NCI-H1105 treated with DMSO at 0.1 percent for 48 hours (cell line): ENCODE measurements around the gene USP47.

Experiments used
- DNase-seq: peaks from one replicate; lab custom pipeline; 2025; lab: John Stamatoyannopoulos, UW

The USP47 gene

GRCh38 chr11:11867720-11868119, 25.9 kb downstream of the USP47 start:
- no peak for DNase-seq

GRCh38 chr11:11871991-11872401, 30.2 kb downstream of the USP47 start:
- no peak for DNase-seq

GRCh38 chr11:11876458-11876857, 34.7 kb downstream of the USP47 start:
- no peak for DNase-seq

- DNase-seq = no peak
Observed at GRCh38 chr11:11880179-11880578, 38.4 kb downstream of the USP47 start.

- DNase-seq = no peak
Observed at GRCh38 chr11:11882539-11882938, 40.8 kb downstream of the USP47 start.

GRCh38 chr11:11884351-11884750, 42.6 kb downstream of the USP47 start:
- DNase-seq = no peak

GRCh38 chr11:11884774-11885481, 43.2 kb downstream of the USP47 start:
- DNase-seq = no peak

GRCh38 chr11:11894486-11894885, 52.7 kb downstream of the USP47 start:
- no peak for DNase-seq

GRCh38 chr11:11895672-11896071, 53.9 kb downstream of the USP47 start:
- DNase-seq = no peak

- no peak for DNase-seq
Observed at GRCh38 chr11:11898648-11899047, 56.9 kb downstream of the USP47 start.

GRCh38 chr11:11899401-11899800, 57.6 kb downstream of the USP47 start:
- DNase-seq = no peak

GRCh38 chr11:11901929-11902328, 60.2 kb downstream of the USP47 start:
- DNase-seq = no peak

GRCh38 chr11:11909727-11910126, 68.0 kb downstream of the USP47 start:
- DNase-seq = no peak

- no peak for DNase-seq
Observed at GRCh38 chr11:11910541-11910940, 68.8 kb downstream of the USP47 start.

- DNase-seq = no peak
Observed at GRCh38 chr11:11913395-11913794, 71.6 kb downstream of the USP47 start.

- no peak for DNase-seq
Observed at GRCh38 chr11:11915625-11916024, 73.9 kb downstream of the USP47 start.

GRCh38 chr11:11916981-11917399, 75.2 kb downstream of the USP47 start:
- no peak for DNase-seq

- DNase-seq = no peak
Observed at GRCh38 chr11:11923828-11924227, 82.1 kb downstream of the USP47 start.

GRCh38 chr11:11929920-11930319, 88.1 kb downstream of the USP47 start:
- DNase-seq = no peak

GRCh38 chr11:11931461-11932055, 89.8 kb downstream of the USP47 start:
- DNase-seq = peak; percentile 13

- no peak for DNase-seq
Observed at GRCh38 chr11:11935536-11935935, 93.8 kb downstream of the USP47 start.

- no peak for DNase-seq
Observed at GRCh38 chr11:11937433-11937832, 95.7 kb downstream of the USP47 start.

- DNase-seq = no peak
Observed at GRCh38 chr11:11937957-11938356, 96.2 kb downstream of the USP47 start.

- no peak for DNase-seq
Observed at GRCh38 chr11:11940551-11940950, 98.8 kb downstream of the USP47 start.
